Measurements from ENCODE around the gene GALK1.
A peak's percentile ranks its signal among the peaks of the same experiment; 100 is the strongest.
"Not testable (repeated sequence)": the region's sequence is repeated elsewhere in the genome, so short reads cannot be mapped to it uniquely, and the experiment has no call there.

The GALK1 gene

GRCh38 chr17:75763613-75764416, 1.2 kb downstream of the GALK1 start:
- no peak for ATAC-seq
- no peak for DNase-seq

DNA sequence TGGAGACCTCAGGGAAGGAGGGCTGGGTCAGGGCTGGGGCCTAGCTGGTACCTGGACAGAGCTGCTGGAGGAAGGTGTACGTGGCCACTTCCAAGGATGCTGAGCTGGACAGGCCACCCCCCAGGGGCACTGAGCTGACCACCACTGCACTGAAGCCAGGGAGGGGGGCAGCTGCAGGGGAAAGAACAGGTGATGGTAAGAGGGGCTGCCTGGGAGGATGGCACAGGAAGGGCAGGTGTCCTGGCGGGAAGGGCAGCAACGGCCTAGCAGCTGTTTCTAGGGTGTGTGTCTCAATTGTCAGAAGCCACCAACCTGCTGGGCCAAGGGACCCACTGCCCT, 1.8 kb downstream of the GALK1 start:
- DNase-seq (no peak), ATAC-seq (no peak)

GRCh38 chr17:75762513-75763268, 2.3 kb downstream of the GALK1 start:
- DNase-seq (no peak), ATAC-seq (no peak)

GRCh38 chr17:75759978-75760640, 4.9 kb downstream of the GALK1 start:
- not testable (repeated sequence) for DNase-seq, ATAC-seq

DNA sequence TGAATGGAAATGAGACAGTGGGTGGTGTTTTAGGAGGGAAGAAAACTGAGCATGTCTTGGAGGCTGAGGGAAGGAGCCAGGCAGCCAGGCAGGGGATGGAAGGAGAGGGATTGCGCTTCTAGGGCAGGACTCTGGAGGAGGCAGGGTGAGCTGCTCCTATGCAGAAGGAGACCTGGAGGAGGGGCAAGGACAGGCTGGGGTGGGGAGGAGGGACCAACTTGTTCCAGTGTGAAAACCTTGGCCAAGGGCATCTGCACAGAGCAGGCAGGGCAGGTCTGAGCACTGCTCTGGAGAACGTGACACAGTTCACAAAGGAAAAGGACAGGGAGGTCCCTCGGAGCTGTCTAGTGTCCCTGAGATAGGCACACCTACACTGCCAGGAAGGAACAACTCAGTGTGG, 5.5 kb downstream of the GALK1 start:
- no peak for ATAC-seq
- DNase-seq: no peak

DNA sequence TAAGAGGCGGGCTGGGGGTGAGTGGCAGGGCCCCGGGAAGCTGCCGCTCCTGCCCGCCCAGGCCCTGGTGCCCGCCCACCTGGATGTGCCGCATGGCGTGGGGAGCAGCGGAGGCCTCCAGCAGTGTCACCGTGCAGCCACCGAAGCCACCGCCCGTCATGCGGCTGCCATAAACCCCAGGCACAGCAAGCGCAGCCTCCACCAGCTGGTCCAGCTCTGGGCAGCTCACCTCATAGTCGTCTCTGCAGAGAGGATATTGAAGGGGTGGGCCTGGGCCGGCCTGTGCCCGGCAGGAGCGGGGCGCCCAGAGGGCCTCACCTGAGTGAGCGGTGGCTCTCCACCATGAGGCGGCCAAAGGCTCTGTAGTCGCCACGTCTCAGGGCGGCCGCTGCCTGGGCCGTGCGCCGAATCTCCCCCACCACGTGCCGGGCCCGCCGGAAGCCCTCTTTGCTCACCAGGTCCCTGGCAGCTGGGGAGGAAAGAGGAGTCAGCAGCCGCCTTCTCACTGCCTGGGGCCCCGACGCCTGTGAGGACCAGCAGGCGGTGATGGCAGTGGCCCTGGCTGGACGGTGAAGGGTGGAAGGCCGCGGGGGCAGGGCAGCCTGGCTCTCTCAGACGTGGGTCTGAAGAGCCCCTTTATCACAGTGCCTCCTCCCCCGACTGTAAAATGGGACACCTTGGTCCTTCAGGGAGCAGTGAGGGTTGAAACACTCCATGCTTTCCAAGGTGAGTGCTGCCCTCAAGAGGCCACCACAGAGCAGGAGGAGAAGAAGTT, 6.7 kb downstream of the GALK1 start:
- ATAC-seq: no peak
- no peak for DNase-seq

DNA sequence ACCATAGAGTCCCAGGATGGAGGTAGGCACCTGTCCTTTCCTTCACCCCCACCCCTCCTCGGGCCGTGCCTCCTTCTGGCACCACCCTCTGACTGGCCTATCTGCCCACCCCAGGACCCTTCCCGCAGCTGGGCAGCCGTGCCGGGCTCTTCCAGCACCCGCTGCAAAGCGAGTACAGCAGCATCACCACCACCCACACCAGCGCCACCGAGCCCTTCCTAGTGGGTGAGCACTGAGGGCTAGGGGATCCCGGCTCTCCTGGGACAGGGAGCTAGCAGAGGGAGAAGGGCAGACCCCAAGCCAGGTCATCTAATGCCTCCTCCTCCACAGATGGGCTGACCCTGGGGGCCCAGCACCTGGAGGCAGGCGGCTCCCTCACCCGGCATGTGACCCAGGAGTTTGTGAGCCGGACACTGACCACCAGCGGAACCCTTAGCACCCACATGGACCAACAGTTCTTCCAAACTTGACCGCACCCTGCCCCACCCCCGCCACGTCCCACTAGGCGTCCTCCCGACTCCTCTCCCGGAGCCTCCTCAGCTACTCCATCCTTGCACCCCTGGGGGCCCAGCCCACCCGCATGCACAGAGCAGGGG, 7.8 kb downstream of the GALK1 start:
- no peak for DNase-seq
- ATAC-seq: no peak

DNA sequence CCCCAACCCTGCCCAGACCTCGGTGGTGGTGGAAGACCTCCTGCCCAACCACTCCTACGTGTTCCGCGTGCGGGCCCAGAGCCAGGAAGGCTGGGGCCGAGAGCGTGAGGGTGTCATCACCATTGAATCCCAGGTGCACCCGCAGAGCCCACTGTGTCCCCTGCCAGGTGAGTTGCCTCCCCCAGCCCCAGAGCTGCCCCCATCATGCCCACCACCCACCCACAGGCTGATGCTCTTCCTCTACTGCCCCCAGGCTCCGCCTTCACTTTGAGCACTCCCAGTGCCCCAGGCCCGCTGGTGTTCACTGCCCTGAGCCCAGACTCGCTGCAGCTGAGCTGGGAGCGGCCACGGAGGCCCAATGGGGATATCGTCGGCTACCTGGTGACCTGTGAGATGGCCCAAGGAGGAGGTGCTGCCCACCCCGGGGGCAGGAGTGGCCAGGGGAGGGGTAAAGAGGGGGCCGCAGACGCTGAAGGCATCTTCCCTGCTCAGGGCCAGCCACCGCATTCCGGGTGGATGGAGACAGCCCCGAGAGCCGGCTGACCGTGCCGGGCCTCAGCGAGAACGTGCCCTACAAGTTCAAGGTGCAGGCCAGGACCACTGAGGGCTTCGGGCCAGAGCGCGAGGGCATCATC, 8.4 kb downstream of the GALK1 start:
- ATAC-seq: no peak
- DNase-seq: no peak

DNA sequence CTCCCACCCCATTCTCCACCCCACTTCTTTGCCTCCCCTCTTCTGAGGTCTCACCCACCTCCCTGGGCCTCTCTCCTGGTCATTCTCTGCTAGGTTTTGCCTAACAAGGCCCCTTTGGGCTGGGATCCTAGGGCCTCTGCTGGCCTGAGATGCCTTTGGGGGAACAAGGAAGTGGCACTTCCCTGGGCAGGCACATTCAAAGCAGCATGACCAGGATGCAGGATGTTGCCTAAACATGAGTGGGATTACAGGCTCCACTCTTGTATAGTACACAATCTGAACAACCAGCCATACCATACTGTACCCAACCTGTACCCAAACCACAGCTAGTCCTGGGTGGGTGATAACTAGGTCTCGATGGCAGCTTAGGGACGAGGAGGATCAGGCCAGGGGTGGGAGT, 9.0 kb downstream of the GALK1 start:
- ATAC-seq (no peak), DNase-seq (no peak)

DNA sequence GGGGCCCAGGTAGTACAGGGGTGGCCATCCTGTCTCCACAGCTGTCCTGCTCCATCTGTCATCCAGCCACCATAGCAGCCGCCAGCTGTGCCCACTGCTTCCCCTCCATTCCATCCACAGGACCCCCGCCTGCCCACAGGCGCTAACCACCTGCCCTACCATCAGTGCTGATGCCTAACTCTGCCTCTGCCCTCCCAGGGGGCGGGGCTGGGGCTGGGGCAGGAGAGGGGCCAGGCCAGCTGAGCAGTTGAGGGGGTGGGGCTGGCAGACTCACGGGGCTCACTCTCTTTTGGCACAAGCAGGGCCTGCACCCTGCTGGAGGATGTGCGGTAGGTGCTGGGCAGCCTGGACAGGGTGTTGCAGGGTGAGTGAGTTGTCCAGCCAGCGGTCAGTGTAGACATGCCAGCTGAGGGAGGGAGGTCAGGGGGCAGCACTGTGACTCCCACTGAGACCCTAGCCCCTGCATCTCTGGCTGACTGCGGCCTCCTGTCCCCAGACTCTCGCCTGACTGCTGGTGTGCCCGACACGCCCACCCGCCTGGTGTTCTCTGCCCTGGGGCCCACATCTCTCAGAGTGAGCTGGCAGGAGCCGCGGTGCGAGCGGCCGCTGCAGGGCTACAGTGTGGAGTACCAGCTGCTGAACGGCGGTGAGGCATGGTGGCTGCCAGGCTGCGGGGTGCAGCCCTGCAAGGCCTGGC, 9.6 kb downstream of the GALK1 start:
- ATAC-seq (no peak), DNase-seq (no peak)

DNA sequence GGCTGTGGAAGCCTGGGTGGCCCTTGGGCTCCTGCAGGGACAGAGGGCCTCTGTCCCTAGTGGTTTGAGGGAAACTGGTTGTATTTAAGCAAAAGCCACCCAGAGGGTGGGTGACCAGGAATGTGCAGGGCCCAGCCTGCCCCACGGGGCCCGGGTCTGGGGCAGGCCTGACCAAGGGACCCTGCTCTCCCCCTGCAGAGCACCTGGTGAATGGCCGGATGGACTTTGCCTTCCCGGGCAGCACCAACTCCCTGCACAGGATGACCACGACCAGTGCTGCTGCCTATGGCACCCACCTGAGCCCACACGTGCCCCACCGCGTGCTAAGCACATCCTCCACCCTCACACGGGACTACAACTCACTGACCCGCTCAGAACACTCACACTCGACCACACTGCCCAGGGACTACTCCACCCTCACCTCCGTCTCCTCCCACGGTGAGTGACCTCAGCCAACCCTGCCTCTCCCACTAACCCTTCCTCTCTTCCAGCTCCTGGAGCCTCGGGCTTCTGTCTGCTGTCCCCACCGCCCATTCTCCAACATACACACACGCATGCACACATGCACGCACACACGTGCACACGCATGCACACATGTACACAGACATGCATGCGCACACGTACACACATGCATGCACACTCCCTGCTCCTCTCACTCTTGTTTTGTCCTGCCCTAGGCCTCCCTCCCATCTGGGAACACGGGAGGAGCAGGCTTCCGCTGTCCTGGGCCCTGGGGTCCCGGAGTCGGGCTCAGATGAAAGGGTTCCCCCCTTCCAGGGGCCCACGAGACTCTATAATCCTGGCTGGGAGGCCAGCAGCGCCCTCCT, 10.4 kb downstream of the GALK1 start:
- DNase-seq: no peak
- no peak for ATAC-seq

- DNase-seq (peak; percentile 82), ATAC-seq (peak; percentile 80)
These were observed 11.2 kb downstream of the GALK1 start for GRCh38 chr17:75753514-75754377.

GRCh38 chr17:75752802-75753513, 12.0 kb downstream of the GALK1 start:
- no peak for DNase-seq

GRCh38 chr17:75752405-75752709, 12.6 kb downstream of the GALK1 start:
- ATAC-seq (no peak), DNase-seq (no peak)

More at GRCh38 chr17:75752802-75753513, 12.0 kb downstream of the GALK1 start:
- ATAC-seq: peak; percentile 9

- ATAC-seq (no peak), DNase-seq (no peak)
These were observed 13.2 kb downstream of the GALK1 start for GRCh38 chr17:75751676-75752404.

DNA sequence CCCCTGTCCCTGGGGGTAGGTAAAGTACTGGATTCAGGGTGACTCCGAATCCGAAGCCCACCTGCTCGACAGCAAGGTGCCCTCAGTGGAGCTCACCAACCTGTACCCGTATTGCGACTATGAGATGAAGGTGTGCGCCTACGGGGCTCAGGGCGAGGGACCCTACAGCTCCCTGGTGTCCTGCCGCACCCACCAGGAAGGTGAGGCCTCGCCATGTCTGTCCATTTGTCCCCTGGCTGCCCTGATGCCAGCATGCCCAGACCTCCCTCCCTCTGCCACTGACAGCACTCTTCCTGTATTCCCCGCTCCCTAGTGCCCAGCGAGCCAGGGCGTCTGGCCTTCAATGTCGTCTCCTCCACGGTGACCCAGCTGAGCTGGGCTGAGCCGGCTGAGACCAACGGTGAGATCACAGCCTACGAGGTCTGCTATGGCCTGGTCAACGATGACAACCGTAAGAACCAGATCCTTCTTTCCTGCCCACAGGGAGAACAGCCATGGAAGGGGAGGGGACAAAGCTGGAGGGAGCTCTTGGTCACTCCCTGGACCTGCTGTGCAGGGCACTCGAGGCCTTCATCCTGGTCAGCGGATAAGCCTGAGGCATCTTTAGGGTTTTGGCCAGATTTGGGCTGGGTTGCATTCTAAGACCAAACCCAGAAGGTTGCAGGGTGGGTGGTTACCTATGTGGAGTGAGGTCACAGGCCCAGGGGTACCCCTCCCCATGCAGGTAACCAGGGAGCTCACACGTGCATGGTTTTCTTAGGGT, 14.2 kb downstream of the GALK1 start:
- no peak for ATAC-seq
- no peak for DNase-seq
